Right renal pelvis (tissue), 4 donors: ENCODE measurements around the gene LCN6. TPM values are rescaled to one million over a fixed set of nuclear protein-coding genes. Genes with fewer than 3 reads are reported as not detected.
A peak's percentile ranks its signal among the peaks of the same experiment; 100 is the strongest.

Source experiments
- DNase-seq, 4 donors: peaks; one replicate each; pipeline ENCODE4 v3.0.0-alpha.2; 2013; ENCODE audit warnings: low read depth in 4 of 4, low spot score in 3 of 4, missing footprints in 1 of 4
- polyA plus RNA-seq, 4 donors: library from polyadenylated mRNA; unstranded; fragments of 120-200 nt; gene quantifications; one replicate each; pipeline ENCODE4 v1.2.1, GENCODE V29; 2013; ENCODE audit not compliant: insufficient read length in 4 of 4

LCN6 gene
- polyA plus RNA-seq, 4 donors, result 0.34 TPM; not detected in 3

- no peak for DNase-seq
These were observed 2.2 kb downstream of the LCN6 start for GRCh38 chr9:136746155-136746490.

- no peak for DNase-seq
These were observed 2.8 kb downstream of the LCN6 start for GRCh38 chr9:136745389-136746154.

DNA sequence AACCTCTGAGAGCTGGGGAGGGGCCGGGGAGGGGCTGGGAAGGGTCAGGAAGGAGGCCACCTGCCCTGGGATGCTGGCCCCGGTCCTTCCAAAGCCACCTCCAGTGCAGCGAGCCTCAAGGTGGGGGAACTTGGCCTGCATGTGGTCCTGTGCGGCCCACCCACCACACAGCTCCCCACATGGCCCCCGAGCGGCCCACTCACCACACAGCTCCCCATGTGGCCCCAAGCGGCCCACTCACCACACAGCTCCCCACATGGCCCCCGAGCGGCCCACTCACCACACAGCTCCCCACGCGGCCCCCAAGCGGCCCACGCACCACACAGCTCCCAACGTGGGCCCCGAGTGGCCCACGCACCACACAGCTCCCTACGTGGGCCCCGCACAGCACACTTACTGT lies 3.6 kb downstream of the LCN6 start:
- no peak for DNase-seq

DNA sequence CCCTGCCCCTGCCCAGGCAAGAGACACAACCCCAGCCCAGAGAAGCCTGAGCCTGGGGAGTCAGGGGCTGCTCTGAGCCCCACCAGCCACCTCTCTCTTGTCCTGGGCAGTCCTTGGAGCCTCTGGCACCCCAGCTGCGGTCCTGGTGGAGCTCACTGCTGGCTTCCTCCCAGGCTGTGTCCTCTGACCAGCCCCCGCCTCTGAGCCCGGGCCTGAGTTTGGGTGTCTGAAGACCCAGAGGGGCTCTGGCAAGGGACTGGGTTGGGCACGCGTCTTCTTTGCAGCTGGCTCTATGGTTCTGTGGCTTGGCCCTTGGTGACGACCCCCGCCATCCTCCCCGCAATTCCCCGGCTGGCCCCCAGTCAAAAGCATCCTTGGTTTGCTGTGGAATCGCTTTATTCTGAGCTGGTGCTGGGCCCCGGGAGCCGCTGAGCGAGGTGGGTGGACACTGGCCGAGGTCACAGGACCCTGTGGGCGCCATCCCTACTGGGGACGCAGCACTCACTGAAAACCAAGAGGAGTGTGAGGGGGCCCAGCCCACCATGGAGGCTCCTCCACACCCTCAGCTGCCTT lies 4.6 kb downstream of the LCN6 start:
- no peak for DNase-seq

- peak in 1 of 4 donors; percentile 68 for DNase-seq
These were observed 5.5 kb downstream of the LCN6 start, which contains the start of gene LCN10 for GRCh38 chr9:136742591-136743391. Gene LCN10, minus strand, starts transcription at chr9:136742940. Its CDS starts 37 bp downstream, at chr9:136742903.

GRCh38 chr9:136741883-136742571 lies 6.3 kb downstream of the LCN6 start:
- no peak for DNase-seq

DNA sequence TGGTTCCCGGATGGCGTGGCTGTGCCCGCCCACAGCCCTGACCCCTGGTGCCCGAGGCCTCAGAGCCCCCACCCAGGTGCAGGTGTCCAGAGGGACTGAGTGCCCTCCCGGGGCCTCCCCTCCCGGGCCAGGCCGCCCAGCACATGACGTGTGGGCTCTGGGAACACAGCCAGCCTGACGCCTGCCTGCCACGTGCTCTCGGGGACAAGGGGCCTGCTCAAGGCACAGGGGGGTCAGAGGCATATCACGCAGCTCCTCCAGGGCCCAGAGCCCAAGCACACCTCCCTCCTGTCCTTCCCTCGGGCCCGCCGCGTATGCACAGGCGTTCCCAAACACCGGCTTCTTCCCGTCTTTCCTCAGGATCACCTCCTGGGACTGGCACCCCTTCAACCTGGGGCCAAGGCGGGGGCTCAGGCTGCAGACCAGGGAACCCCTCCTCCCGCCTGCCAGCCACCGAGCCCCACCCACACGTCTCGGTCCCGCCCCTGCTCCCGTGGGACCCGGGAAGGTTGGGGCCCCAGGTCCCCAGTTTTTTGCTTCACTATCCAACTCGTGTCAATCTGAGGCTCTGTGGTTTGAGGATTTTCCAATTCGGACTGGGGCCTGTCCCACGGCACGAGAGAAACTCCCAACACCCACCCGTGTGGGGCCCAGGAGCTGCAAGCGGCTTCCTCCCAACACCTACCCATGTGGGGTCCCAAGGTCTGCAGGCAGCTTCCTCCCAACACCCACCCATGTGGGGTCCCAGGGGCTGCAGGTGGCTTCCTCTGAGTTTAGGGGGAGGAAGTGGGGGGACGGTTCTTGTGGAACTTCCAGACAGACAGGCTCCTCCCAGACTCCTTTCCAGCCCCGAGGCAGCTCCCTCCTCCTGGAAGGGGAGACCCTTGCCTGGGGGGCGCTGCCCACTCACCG lies 7.1 kb downstream of the LCN6 start:
- DNase-seq, result no peak

GRCh38 chr9:136740491-136740890 lies 7.8 kb downstream of the LCN6 start:
- DNase-seq, result no peak

- DNase-seq, result no peak
These were observed 8.3 kb downstream of the LCN6 start for GRCh38 chr9:136740069-136740468.

DNA sequence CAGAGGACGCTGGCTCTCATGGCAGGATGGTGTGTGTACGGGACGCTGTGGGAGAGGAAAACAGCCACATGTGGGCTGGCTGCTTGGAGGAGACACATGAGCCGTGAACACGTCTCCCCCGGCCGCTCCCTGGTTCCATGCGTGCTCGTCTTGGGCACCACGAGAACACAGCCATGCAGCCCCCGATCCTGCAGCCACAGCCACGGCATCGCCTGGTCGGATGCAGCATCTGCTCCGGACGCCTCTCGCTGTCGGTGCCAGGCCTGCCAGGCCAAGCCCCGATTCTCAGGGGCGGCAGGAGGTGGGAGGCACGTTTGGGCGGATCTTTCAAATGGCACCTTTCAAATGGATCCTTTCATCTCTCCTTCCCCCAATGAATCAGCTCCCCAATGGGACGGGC lies 8.8 kb downstream of the LCN6 start:
- no peak for DNase-seq

DNA sequence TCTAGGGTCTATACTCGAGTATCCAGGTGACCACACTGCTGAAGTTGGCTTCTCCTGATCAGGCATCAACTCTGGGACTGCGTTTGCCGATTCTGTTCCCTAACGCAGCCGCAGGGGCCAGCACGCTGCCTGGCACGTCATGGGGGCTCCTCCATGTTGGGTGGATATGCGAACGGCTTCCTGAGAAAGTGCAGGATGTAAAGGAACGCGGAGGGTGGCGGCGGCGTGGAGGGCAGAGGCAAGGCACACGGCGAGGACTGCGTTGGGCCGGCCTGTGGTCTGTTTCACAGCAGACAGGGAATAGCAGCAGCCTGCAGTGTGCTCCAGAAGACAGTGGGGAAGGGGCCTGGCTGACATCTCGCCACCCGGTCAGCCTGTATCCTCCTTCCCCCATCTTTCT lies 9.4 kb downstream of the LCN6 start:
- no peak for DNase-seq

- no peak for DNase-seq
These were observed 12.4 kb downstream of the LCN6 start for GRCh38 chr9:136735812-136736480.

DNA sequence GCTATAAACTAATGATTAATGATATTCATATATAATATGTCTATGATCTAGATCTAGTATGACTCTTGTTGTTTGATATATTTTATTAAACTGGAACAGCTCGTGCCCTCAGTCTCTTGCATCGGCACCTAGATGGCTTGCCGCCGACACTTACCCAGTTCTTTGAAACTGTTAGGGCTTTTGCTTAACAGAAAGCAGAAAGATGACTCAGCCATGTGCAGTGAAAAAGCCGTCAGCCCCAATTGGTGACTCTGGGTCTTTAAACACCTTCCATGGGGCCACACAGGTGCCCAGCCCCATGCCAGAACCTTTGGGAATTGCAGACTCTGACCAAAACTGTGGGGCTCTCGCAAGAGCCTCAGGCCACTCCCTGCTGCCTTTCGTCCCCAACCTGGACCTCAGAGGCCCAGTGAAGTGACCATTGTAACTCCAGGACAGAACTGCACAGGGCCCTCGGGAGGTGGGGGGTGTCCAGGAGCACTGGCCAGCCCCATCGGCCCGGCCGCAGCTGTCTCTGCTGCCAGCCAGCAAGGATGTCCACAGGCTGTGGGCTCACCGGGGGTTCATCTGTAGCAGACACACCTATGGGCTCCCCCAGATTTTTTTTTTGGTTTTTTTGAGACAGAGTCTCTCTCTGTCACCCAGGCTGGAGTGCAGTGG lies 13.4 kb downstream of the LCN6 start:
- no peak for DNase-seq

DNA sequence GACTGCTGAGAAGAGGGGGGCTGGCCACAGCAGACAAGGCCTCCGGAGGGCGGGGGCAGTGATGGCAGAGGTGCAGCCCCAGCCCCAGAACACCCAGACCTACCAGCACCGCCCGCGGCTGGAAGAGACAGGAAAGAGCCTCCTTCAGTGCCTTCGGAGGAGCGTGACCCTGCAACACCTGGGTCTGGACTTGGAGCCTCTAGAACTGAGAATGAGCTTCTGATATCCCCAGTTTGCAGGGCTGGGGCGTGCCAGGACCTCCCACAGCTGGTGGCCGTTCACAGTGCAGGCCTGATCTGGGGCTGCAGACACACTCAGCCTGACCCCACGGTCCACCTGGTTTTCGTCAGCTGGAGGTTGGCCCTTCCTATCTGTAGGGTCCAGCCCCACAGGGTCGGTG lies 14.7 kb downstream of the LCN6 start:
- DNase-seq, result no peak

DNA sequence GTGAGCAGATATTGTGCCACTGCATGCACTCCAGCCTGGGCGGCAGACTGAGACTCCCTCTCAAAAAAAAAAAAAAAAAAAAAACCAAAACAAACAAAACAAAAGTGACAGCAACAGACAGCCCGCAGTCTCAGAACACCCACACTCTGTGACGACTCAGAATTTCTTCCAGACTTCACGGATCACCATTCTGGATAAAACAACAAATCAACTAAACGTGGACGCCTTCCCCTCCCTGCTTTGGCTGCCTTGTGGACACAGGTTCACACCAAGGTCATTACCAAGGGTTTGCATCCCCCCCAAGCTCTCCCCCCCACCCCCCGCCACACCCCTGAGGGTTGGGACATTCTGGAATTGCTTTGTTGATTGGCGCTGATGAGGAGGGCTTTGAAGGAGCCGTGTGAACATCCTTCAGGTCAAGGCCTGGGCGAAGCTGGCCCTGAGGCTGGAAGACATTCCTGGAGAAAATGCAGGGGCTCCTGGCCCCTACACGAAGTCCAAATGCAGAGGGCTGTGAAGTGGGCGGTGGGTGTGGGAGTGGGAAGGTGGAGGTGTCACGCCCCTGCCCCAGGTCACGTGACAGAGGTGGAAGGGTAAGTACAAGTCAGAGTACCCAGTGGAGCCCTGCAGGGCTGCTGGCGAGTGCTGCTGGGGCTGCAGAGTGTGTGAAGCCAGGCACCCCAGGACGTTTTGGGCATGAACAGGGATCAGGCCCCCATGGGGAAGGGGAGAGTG lies 15.7 kb downstream of the LCN6 start:
- DNase-seq, result no peak

DNA sequence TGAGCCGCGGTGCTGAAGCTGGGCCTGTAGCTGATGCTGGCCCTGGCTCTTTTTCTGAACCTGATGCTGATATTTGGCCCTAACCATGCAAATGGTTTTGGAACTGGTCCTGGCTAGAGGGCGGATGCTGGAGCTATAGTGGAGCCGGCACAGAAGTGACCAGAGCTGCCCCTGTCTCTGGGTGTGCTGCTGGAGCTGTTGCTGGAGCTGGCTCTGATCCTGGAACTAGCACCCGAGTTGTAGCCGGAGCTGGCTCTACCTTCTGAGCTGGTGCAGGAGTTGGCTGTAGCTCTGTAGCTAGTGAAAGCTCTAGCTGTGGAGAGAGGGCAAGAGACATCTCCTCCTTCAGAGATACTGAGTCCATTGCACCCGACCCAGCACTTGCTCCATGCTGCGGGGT lies 18.4 kb downstream of the LCN6 start:
- DNase-seq, result no peak

DNA sequence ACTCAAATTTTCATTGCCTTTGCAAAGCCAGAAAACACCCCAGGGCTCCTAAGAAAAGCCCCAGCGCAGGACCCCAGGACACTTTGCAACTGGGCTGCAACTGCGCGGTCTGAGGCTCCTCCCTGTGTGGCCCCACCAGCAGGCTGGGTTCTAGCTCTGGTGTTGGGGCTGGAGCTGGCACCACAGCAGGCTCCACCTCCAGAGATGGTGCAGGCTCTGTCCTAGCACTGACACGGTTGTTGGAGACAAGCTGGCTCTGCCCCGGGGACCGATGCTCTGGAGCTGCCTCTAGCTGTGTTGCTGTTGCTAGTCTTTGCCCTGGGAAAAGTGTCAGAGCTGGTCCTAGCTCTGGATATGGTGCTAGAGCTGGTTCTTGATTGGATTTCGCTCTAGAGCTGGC lies 19.2 kb downstream of the LCN6 start:
- no peak for DNase-seq

GRCh38 chr9:136728548-136729123 lies 19.7 kb downstream of the LCN6 start:
- DNase-seq, result no peak
